ENCODE measurements around the gene SLC2A5. TPM values are rescaled to one million over a fixed set of nuclear protein-coding genes. Genes with fewer than 3 reads are reported as not detected.

SLC2A5 gene
- total and polyA plus RNA-seq, 9 of the 15 experiments (the other 6 are each of a cell fraction or from before 2014, with no cell fraction given) = 0.08 TPM; not detected in 8

GRCh38 chr1:9071554-9072235 lies 2.3 kb upstream of the SLC2A5 start (continued):
- TF ChIP-seq HOMEZ (CRISPR knock-in tag; IDR thresholded peaks at IDR 0.05) = no peak
- peak; percentile 75 for TF ChIP-seq MGA (IDR thresholded peaks at IDR 0.05)
- no peak for TF ChIP-seq RB1 (IDR thresholded peaks at IDR 0.05; ENCODE audit: low read depth)
- no peak for TF ChIP-seq OTX1 (CRISPR knock-in tag; IDR thresholded peaks at IDR 0.05)
- TF ChIP-seq CHAMP1 (IDR thresholded peaks at IDR 0.05) = no peak
- no peak for TF ChIP-seq BRD9 (IDR thresholded peaks at IDR 0.05; ENCODE audit: low read depth, partially characterized antibody)
- TF ChIP-seq CBX1 (IDR thresholded peaks at IDR 0.05; ENCODE audit: low read depth) = no peak
- TF ChIP-seq CREM (IDR thresholded peaks at IDR 0.05; ENCODE audit: low read depth) = peak; percentile 94
- TF ChIP-seq GTF2F1 (IDR thresholded peaks at IDR 0.05; ENCODE audit: low read depth, low read length) = no peak
- TF ChIP-seq SMARCC2 (IDR thresholded peaks at IDR 0.05; ENCODE audit: low read depth) = no peak
- no peak for TF ChIP-seq ZNF324 (CRISPR knock-in tag; IDR thresholded peaks at IDR 0.05)
- no peak for TF ChIP-seq HMG20B (CRISPR knock-in tag; IDR thresholded peaks at IDR 0.05)
- peak; percentile 41 for TF ChIP-seq PHF20 (IDR thresholded peaks at IDR 0.05; ENCODE audit: partially characterized antibody)
- TF ChIP-seq FOXK2 (conservative IDR thresholded peaks at IDR 0.05 in 1 of 2, IDR thresholded peaks at IDR 0.05 in 1 of 2; ENCODE audit: low read depth in 2 of 2) = no peak
